Epithelial cell of proximal tubule (primary cell): ENCODE measurements around the gene SLC10A3. TPM values are rescaled to one million over a fixed set of nuclear protein-coding genes. Genes with fewer than 3 reads are reported as not detected.

Experiments used
- DNase-seq: peaks from one replicate; pipeline ENCODE4 v3.0.0-alpha.2; 2011; ENCODE audit warnings: low read depth
- H3K4me3 ChIP-seq: 2 replicates; pipeline ENCODE4 v1.5.1; 2011; ENCODE audit warnings: low read depth, mild to moderate bottlenecking, low read length
- CTCF ChIP-seq: conservative IDR thresholded peaks from 2 replicates; pipeline ENCODE4 v1.5.1; 2012; ENCODE audit warnings: low read depth, mild to moderate bottlenecking, low read length
- total RNA-seq: library from RNA; depleted of rRNA; stranded (reverse); fragments of >200 nt; gene quantifications from 2 replicates; pipeline ENCODE4 v1.2.3, GENCODE V29; 2015

The SLC10A3 gene
- total RNA-seq, 1 donor from 2014 or later, result 29.1 TPM

GRCh38 chrX:154509455-154509854 lies 19.0 kb upstream of the SLC10A3 start:
- no peak overlapping the region for H3K4me3 ChIP-seq
- DNase-seq, result no peak
- no peak for TF ChIP-seq CTCF

GRCh38 chrX:154508384-154508745 lies 17.9 kb upstream of the SLC10A3 start:
- no peak for TF ChIP-seq CTCF
- no peak overlapping the region for H3K4me3 ChIP-seq

GRCh38 chrX:154507673-154508383 lies 17.4 kb upstream of the SLC10A3 start:
- no peak for TF ChIP-seq CTCF
- no peak for DNase-seq
- no peak overlapping the region for H3K4me3 ChIP-seq

More at GRCh38 chrX:154508384-154508745, 17.9 kb upstream of the SLC10A3 start:
- no peak for DNase-seq

- no peak overlapping the region for H3K4me3 ChIP-seq
- TF ChIP-seq CTCF, result no peak
- no peak for DNase-seq
Measured at GRCh38 chrX:154506483-154507332, 16.3 kb upstream of the SLC10A3 start.

- no peak for DNase-seq
- H3K4me3 ChIP-seq, result no peak overlapping the region
- TF ChIP-seq CTCF, result no peak
Measured at GRCh38 chrX:154505734-154506133, 15.3 kb upstream of the SLC10A3 start.

GRCh38 chrX:154502989-154503388 lies 12.6 kb upstream of the SLC10A3 start:
- H3K4me3 ChIP-seq, result no peak overlapping the region
- DNase-seq, result no peak
- TF ChIP-seq CTCF, result no peak
